Left ventricle myocardium inferior (tissue), 1 donor: Measurements from ENCODE around the gene AK2. TPM values are rescaled to one million over a fixed set of nuclear protein-coding genes. Genes with fewer than 3 reads are reported as not detected.
A peak's percentile ranks its signal among the peaks of the same experiment; 100 is the strongest.
"Not testable (repeated sequence)": the region's sequence is repeated elsewhere in the genome, so short reads cannot be mapped to it uniquely, and the experiment has no call there.

Source experiments
- DNase-seq: peaks from one replicate; pipeline ENCODE4 v3.0.0-alpha.2; 2020
- H3K27ac ChIP-seq: fragments of 200-600 bp; replicated peaks from 2 replicates; pipeline ENCODE4 v1.8.0; 2021
- H3K27me3 ChIP-seq: fragments of 200-600 bp; 2 replicates; pipeline ENCODE4 v1.8.0; 2021; ENCODE audit warnings: low read depth
- H3K36me3 ChIP-seq: fragments of 200-600 bp; 2 replicates; pipeline ENCODE4 v1.8.0; 2021
- H3K4me1 ChIP-seq: fragments of 200-600 bp; 2 replicates; pipeline ENCODE4 v1.8.0; 2021
- H3K4me3 ChIP-seq: fragments of 200-600 bp; 2 replicates; pipeline ENCODE4 v1.8.0; 2021; ENCODE audit warnings: mild to moderate bottlenecking, moderate library complexity
- H3K9me3 ChIP-seq: fragments of 200-600 bp; replicated peaks from 2 replicates; pipeline ENCODE4 v1.8.0; 2021
- CTCF ChIP-seq: fragments of 200-600 bp; IDR thresholded peaks from 2 replicates; pipeline ENCODE4 v1.8.0; 2021; ENCODE audit warnings: antibody characterized with exemption, mild to moderate bottlenecking, borderline replicate concordance
- intact Hi-C: fragments of 100-400 bp; cut with micrococcal nuclease; formaldehyde crosslinking; loops from one replicate; pipeline ENCODE4 v1.11.0; 2022
- total RNA-seq: library from RNA; stranded (reverse); fragmentation: NEBNext Ultra II Directional; extraction: Animal tissue kit (Norgen Biotek cat#: 25700); gene quantifications from one replicate; pipeline ENCODE4 v1.2.1, GENCODE V29; 2021
- donor health status: DM: no; HTN: yes; CAD: no; lungs with severe emphysema.

AK2 gene
- total RNA-seq, 1 donor from 2014 or later: 121 TPM

- H3K4me1 ChIP-seq: peaks cover 58% of the 10 kb centered on the region
- intact Hi-C loops: no loop called here
Measured at GRCh38 chr1:33001282-33001681, 35.4 kb downstream of the AK2 start.

GRCh38 chr1:33000427-33001026, 36.2 kb downstream of the AK2 start:
- Histone ChIP-seq H3K9me3 (no peaks in the 10 kb centered on the region), H3K27me3 (no peaks in the 10 kb centered on the region), H3K4me3 (no peak overlapping the region), H3K27ac (no peak overlapping the region), H3K4me1 (peaks cover 51% of the 10 kb centered on the region), H3K36me3 (no peaks in the 10 kb centered on the region)
- intact Hi-C loops: no loop called here
- no peak for DNase-seq
- TF ChIP-seq CTCF: no peak

More at GRCh38 chr1:33001282-33001681, 35.4 kb downstream of the AK2 start:
- H3K36me3 ChIP-seq: no peaks in the 10 kb centered on the region
- H3K4me3 ChIP-seq: no peak overlapping the region
- H3K9me3 ChIP-seq: no peaks in the 10 kb centered on the region
- H3K27ac ChIP-seq: no peak overlapping the region
- H3K27me3 ChIP-seq: no peaks in the 10 kb centered on the region
- DNase-seq: no peak
- TF ChIP-seq CTCF: peak; percentile 13

- H3K4me1 ChIP-seq: peaks cover 40% of the 10 kb centered on the region
- H3K27ac ChIP-seq: peak overlapping the region; percentile 73
- no peak overlapping the region for H3K4me3 ChIP-seq
- no peaks in the 10 kb centered on the region for H3K36me3 ChIP-seq
- intact Hi-C loops: no loop called here
- H3K9me3 ChIP-seq: no peaks in the 10 kb centered on the region
- no peak for TF ChIP-seq CTCF
- no peaks in the 10 kb centered on the region for H3K27me3 ChIP-seq
- peak; percentile 62 for DNase-seq
Measured at GRCh38 chr1:32998997-32999396, 37.7 kb downstream of the AK2 start.

GRCh38 chr1:32998064-32998463, 38.6 kb downstream of the AK2 start:
- no peaks in the 10 kb centered on the region for H3K27me3 ChIP-seq
- H3K4me3 ChIP-seq: no peak overlapping the region
- intact Hi-C loops: no loop called here
- H3K27ac ChIP-seq: peak overlapping the region; percentile 73
- H3K36me3 ChIP-seq: no peaks in the 10 kb centered on the region
- no peak for DNase-seq
- no peak for TF ChIP-seq CTCF
- peaks cover 49% of the 10 kb centered on the region for H3K4me1 ChIP-seq
- no peaks in the 10 kb centered on the region for H3K9me3 ChIP-seq

GRCh38 chr1:32997381-32997891, 39.2 kb downstream of the AK2 start:
- H3K27ac ChIP-seq: peak overlapping the region; percentile 73
- TF ChIP-seq CTCF: no peak
- no peak overlapping the region for H3K4me3 ChIP-seq
- H3K4me1 ChIP-seq: peaks cover 56% of the 10 kb centered on the region
- intact Hi-C loops: no loop called here
- no peaks in the 10 kb centered on the region for H3K27me3 ChIP-seq
- no peak for DNase-seq
- no peaks in the 10 kb centered on the region for H3K36me3 ChIP-seq
- no peaks in the 10 kb centered on the region for H3K9me3 ChIP-seq

GRCh38 chr1:32993324-32993636, 43.4 kb downstream of the AK2 start:
- H3K4me3 ChIP-seq, DNase-seq, intact Hi-C loops, H3K9me3 ChIP-seq, H3K27me3 ChIP-seq, H3K36me3 ChIP-seq: not testable (repeated sequence)
- H3K27ac ChIP-seq: peak overlapping the region; percentile 72
- H3K4me1 ChIP-seq: peaks cover 64% of the 10 kb centered on the region
